ENCODE measurements around the gene RUBCNL.

DNA sequence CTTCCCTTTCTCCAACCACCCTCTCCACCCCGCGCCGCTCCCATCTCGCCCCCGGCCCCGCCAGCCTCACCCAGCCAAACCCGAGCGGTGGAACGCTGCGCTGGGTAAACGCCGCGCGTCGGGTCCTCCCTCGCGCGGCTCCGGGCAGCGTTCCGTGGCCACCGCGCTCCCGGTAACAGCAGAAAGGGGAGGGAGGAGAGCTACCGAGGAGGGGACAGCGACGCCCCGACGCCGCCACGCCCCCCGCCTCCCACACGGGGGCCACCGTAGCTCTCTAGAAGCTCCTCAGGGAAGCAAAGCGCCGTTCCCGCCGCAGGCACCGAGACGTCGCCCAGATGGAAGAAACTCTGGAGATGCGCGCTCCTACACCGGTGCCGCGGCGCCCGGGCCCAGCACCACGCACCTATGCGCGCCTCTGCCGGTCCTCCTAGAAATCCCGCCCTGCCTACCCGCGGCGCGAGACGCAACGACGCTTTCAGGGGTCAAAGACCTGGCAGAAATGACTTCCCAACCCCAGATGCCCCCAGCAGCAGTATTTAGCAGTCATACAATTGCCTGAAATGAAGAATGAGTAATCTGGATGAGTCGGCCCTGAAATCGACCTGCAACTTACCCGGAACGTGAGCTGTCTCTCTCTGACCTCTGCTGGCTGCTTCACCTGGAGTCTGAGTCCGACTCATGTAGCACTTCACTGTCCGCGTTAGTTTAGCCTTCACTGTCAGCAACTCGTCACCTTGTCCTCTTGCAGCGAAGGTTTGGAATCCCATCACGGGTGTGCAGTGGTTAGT is at the start of gene RUBCNL:
- TF ChIP-seq POLR2A (IDR thresholded peaks at IDR 0.05) (peak in 1 of 2 donors; percentile 23), CTCF (IDR thresholded peaks at IDR 0.05) (no peak)

Data from tibial nerve (tissue), 3 donors.